Hepatocyte (in vitro differentiated cells): ENCODE data around the gene RSAD1.

Experiments used
- CTCF ChIP-seq: fragments of 200-600 bp; sonication (generic); IDR thresholded peaks from 2 replicates; pipeline ENCODE4 v1.5.1; 2016; ENCODE audit warnings: antibody characterized with exemption, mild to moderate bottlenecking; ENCODE audit not compliant: poor library complexity
- EZH2 ChIP-seq: fragments of 200-600 bp; sonication (generic); IDR thresholded peaks from 2 replicates; pipeline ENCODE4 v1.6.1; 2016; ENCODE audit warnings: antibody characterized with exemption, mild to moderate bottlenecking, borderline replicate concordance
- EZH2phosphoT487 ChIP-seq: fragments of 200-600 bp; sonication (generic); IDR thresholded peaks from one replicate; pipeline ENCODE4 v1.6.1; 2018; ENCODE audit warnings: antibody characterized with exemption, mild to moderate bottlenecking, low read depth, moderate library complexity; ENCODE audit not compliant: unreplicated experiment, severe bottlenecking

- no peak for TF ChIP-seq CTCF
- no peak for TF ChIP-seq EZH2
- TF ChIP-seq EZH2phosphoT487, result no peak
These were observed 38.4 kb downstream of the RSAD1 start for GRCh38 chr17:50517011-50517410.
